RWPE1 (cell line): ENCODE results near the gene FAM163A.

ENCODE experiments used
- CTCF ChIA-PET: fragments of 350-600 bp; sonication (Branson Sonifier 250); formaldehyde crosslinking; extraction: SDS; loops from one replicate; lab custom pipeline; 2021; lab: Yijun Ruan, JAX
- POLR2A ChIA-PET: fragments of 400-600 bp; formaldehyde crosslinking; extraction: SDS; loops from one replicate; lab custom pipeline; 2020; ENCODE audit warnings: antibody characterized with exemption; ENCODE audit not compliant: low non-redundant PET; lab: Yijun Ruan, JAX
- DNase-seq: peaks from one replicate; pipeline ENCODE4 v3.0.0; 2012; ENCODE audit warnings: low spot score
- H3K27ac ChIP-seq: fragments of 450-650 bp; 2 replicates; pipeline ENCODE4 v1.5.1; 2017
- TF ChIP-seq, protein P1 (sequence below): fragments of 450-650 bp; conservative IDR thresholded peaks from 2 replicates; pipeline ENCODE4 v1.5.1; 2017; ENCODE audit warnings: low read depth, mild to moderate bottlenecking

The FAM163A gene

DNA sequence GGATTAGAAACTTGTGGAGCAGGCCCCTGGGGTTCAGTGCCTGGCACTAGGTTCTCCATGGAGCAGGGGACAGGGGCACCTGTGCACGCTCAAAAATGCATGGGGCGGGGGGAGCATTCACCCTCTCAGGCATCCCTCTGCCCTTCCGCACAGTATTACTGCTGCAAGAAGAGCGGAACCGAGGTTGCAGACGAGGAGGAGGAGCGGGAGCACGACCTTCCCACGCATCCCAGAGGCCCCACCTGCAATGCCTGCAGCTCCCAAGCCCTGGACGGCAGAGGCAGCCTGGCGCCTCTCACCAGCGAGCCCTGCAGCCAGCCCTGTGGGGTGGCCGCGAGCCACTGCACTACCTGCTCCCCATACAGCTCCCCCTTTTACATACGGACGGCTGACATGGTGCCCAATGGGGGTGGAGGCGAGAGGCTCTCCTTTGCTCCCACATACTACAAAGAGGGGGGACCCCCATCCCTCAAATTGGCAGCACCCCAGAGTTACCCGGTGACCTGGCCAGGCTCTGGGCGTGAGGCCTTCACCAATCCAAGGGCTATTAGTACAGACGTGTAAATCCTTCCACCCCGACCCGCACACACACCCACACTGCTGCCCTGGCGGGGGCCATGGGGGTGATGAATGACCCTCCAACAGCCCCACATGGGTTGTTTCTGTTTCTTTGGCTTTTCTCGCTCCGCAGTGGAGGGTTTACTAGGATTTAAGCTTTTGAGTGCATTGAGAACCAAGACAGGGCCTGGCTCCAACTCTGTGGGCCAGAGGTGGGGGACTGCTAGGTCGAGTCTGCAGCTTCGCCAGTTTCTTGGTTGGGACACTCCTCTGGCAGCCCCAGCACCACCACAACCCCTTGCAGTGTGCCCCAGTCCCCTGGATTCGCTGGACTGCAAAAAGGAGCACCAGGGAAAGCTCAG, 70.8 kb downstream of the FAM163A start:
- ChIA-PET POLR2A (no interaction called here), CTCF (interaction anchor here (0.5 to 6.7 kb wide), 24 partner anchors 9 to 1881 kb away, joined by 3 to 85 read pairs (median 4); no protein-coding TSS in a partner anchor)
- TF ChIP-seq, protein P1, sequence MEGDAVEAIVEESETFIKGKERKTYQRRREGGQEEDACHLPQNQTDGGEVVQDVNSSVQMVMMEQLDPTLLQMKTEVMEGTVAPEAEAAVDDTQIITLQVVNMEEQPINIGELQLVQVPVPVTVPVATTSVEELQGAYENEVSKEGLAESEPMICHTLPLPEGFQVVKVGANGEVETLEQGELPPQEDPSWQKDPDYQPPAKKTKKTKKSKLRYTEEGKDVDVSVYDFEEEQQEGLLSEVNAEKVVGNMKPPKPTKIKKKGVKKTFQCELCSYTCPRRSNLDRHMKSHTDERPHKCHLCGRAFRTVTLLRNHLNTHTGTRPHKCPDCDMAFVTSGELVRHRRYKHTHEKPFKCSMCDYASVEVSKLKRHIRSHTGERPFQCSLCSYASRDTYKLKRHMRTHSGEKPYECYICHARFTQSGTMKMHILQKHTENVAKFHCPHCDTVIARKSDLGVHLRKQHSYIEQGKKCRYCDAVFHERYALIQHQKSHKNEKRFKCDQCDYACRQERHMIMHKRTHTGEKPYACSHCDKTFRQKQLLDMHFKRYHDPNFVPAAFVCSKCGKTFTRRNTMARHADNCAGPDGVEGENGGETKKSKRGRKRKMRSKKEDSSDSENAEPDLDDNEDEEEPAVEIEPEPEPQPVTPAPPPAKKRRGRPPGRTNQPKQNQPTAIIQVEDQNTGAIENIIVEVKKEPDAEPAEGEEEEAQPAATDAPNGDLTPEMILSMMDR: no peak
- DNase-seq: no peak
- no peak overlapping the region for H3K27ac ChIP-seq

DNA sequence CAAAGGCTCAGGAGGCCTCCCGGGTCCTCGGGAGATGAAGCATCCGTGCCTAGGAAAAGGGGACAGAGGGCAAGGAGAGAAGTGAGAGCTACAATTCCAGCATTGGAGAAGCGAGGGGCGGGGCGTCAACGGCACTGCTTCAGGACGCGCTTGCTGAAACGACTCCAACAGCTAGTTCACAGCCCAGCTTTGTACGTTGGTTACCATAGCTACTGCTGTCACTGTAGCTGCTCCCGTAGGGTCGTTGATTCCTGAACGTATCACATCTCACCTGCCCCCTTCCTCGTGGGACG, 71.4 kb downstream of the FAM163A start:
- TF ChIP-seq, protein P1: no peak
- ChIA-PET CTCF (interaction anchor here (0.5 to 2.3 kb wide), 29 partner anchors 9 to 1880 kb away, joined by 3 to 40 read pairs (median 4); no protein-coding TSS in a partner anchor), POLR2A (no interaction called here)
- no peak for DNase-seq
- H3K27ac ChIP-seq: no peak overlapping the region

DNA sequence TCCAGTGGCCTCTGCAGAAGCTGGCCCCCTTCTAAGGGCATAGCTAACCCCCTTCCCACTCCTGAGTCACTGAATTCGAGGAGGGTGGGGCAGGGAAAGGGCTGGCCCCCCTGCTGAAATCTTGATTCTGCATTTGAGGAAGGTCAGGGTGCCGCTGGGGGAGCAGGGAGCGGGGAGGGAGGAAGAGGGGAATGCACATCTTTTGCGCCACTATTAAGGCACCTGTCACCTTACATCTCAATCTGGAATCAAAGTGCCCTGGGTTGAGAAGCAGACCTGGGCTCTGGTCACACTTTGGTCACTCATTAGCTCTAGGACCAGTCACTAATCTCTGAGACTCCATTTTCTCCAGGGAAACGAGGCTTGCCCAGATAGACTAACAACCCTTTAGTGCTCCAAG, 72.5 kb downstream of the FAM163A start:
- no peak for DNase-seq
- H3K27ac ChIP-seq: no peak overlapping the region
- ChIA-PET CTCF (interaction anchor here (0.6 to 2.3 kb wide), 13 partner anchors 17 to 268 kb away, joined by 3 to 40 read pairs (median 5); no protein-coding TSS in a partner anchor), POLR2A (no interaction called here)
- TF ChIP-seq, protein P1: no peak

DNA sequence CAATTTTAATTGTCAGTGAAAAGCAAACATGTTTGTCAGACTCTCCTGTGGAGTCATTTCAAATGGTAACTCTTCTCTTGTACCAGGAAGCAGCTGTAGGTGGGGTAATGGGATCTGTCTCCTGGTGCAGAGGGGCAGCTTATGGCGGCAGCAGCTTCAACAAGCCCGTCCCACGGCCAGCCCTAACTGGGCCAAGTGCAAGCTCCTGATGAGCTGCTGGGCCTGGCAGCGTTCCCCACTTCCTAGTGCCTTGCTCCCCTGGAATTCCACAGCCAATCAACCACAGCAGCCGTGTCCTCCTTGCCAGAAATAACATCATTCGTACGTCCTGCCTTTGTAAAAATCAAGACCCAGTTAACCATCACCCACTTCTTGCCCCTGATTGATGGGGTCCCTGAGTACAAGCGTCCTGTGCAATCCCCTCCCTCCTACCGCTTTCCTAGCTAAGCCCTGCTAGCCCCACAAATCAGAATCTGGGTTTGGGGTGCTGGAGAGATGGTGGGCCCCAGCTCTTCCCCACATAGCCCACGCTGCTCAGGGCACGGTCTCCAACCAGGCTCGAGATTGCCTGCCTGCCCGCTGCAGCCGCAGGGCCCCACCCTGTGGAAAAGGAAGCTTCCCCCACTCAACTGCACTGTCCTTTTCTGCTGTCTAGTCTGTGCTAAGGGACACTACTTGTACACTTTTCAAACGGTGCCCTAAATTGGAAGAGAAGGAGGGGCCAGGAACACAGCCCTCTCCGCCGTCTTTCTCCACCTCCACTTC, 73.3 kb downstream of the FAM163A start:
- DNase-seq: no peak
- TF ChIP-seq, protein P1: no peak
- H3K27ac ChIP-seq: no peak overlapping the region
- ChIA-PET CTCF (interaction anchor here (0.5 to 2.3 kb wide), 4 partner anchors 77 to 847 kb away, joined by 3 to 40 read pairs (median 3); no protein-coding TSS in a partner anchor), POLR2A (no interaction called here)

DNA sequence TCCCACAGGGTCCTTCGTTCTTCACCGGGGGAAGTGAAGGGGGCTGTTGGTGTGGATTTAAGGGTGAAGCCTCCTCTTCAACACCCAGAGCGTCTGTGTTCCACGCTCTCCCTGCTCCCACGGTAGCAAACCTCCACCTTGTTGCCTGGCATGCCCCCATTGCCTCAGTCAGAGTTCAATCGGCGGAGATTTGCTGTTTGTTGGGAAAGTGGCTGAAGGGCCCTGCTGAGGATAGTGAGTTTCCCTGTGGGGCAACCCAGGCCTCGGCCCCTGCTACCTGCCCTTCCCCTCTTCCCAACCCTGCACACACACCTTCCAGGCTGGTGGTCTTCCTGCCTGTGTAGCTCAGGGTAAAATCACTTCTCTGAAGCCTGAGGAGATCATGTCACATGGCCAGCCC, 74.0 kb downstream of the FAM163A start:
- POLR2A ChIA-PET: no interaction called here
- H3K27ac ChIP-seq: no peak overlapping the region
- CTCF ChIA-PET: interaction anchor here (0.6 to 1.0 kb wide), 2 partner anchors 76 to 111 kb away, joined by 3 read pairs; no protein-coding TSS in a partner anchor
- TF ChIP-seq, protein P1: no peak
- no peak for DNase-seq

DNA sequence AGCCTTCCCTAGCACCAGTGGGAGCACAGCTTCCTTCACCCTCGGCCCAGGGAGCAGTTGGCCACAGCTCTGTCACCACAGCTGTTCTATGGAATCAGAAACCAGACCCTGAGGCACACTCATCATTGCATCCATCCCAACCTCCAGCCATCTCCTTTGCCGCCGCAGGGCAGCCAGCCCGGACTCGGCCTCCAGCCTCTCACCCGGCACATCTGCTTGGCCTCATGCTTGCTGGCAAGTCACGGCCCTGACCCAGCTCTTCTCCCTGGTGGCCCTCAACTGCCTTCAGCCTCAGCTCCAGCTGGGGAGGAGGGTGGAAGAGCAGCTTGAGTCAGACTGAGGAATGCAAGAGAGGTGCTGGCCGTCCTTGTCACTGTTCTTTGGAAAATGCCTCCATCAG, 74.7 kb downstream of the FAM163A start:
- no peak for DNase-seq
- POLR2A ChIA-PET: no interaction called here
- H3K27ac ChIP-seq: no peak overlapping the region
- TF ChIP-seq, protein P1: no peak
- CTCF ChIA-PET: interaction anchor here (0.6 to 1.3 kb wide), 2 partner anchors 8 to 443 kb away, joined by 3 to 6 read pairs; no protein-coding TSS in a partner anchor
